ENCODE data around the gene ZNF652.

Gene ZNF652

GRCh38 chr17:49361902-49362722, at the start of gene ZNF652:
Gene ZNF652, minus strand, starts transcription at chr17:49362250. Its CDS starts 44,525 bp downstream, at chr17:49317725.
- H3K4me1 ChIP-seq (ENCODE audit: control insufficient read depth in 1 of 2, insufficient read depth in 1 of 2, low read depth in 1 of 2, low read length in 1 of 2), result peaks cover 28 to 34% of the 10 kb centered on the region in 2 experiments
- H3K9me3 ChIP-seq, result no peaks in the 10 kb centered on the region
- H3K27ac ChIP-seq, result peak within 1 kb of the TSS; percentile 98
- no peaks in the 10 kb centered on the region for H3K27me3 ChIP-seq
- TF ChIP-seq CTCF (IDR thresholded peaks at IDR 0.05), result no peak
- peaks cover 3% of the 10 kb centered on the region for H3K36me3 ChIP-seq
- peak within 1 kb of the TSS; percentile 84 to 95 for H3K4me3 ChIP-seq (ENCODE audit: low read depth in 1 of 2, low read length in 1 of 2)

GRCh38 chr17:49409066-49409465, 47.0 kb upstream of the ZNF652 start:
- Histone ChIP-seq H3K36me3 (peaks cover 39% of the 10 kb centered on the region), H3K4me1 (ENCODE audit: control insufficient read depth in 1 of 2, insufficient read depth in 1 of 2, low read depth in 1 of 2, low read length in 1 of 2) (peaks cover 16 to 29% of the 10 kb centered on the region in 2 experiments), H3K27ac (peak overlapping the region; percentile 76), H3K27me3 (no peaks in the 10 kb centered on the region), H3K9me3 (no peaks in the 10 kb centered on the region), H3K4me3 (ENCODE audit: low read depth in 1 of 2, low read length in 1 of 2) (peak overlapping the region in 1 of 2 experiments; percentile 32)
- TF ChIP-seq CTCF (IDR thresholded peaks at IDR 0.05), result no peak

- H3K4me1 ChIP-seq (ENCODE audit: control insufficient read depth in 1 of 2, insufficient read depth in 1 of 2, low read depth in 1 of 2, low read length in 1 of 2), result peaks cover 22 to 37% of the 10 kb centered on the region in 2 experiments
- peaks cover 41% of the 10 kb centered on the region for H3K36me3 ChIP-seq
- peak overlapping the region in 1 of 2 experiments; percentile 32 for H3K4me3 ChIP-seq (ENCODE audit: low read depth in 1 of 2, low read length in 1 of 2)
- peak overlapping the region; percentile 76 for H3K27ac ChIP-seq
- no peaks in the 10 kb centered on the region for H3K27me3 ChIP-seq
- TF ChIP-seq CTCF (IDR thresholded peaks at IDR 0.05), result peak; percentile 95
- H3K9me3 ChIP-seq, result no peaks in the 10 kb centered on the region
These were observed 46.0 kb upstream of the ZNF652 start for GRCh38 chr17:49407981-49408501.

DNA sequence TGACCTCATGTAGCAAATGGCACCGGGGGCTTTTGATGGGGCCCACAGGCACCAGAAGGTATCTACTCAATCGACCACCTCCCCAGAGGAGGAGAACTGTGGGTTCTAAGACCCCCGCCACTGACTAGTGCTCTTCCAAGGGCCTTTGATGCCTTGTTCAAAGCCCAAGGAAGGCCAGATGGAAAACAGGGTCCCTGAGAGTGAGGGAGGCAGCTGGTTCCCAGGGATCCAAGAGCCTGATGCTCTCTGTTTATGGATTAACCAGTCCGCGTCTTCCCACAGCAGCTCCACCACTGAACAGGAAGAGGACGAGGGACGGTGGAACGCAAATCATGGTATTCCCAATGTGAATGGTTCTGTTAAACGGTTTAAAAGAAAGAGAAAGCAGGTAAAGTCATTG, 45.0 kb upstream of the ZNF652 start:
- peaks cover 25 to 38% of the 10 kb centered on the region in 2 experiments for H3K4me1 ChIP-seq (ENCODE audit: control insufficient read depth in 1 of 2, insufficient read depth in 1 of 2, low read depth in 1 of 2, low read length in 1 of 2)
- no peak overlapping the region for H3K4me3 ChIP-seq (ENCODE audit: low read depth in 1 of 2, low read length in 1 of 2)
- H3K27ac ChIP-seq, result no peak overlapping the region
- no peak for TF ChIP-seq CTCF (IDR thresholded peaks at IDR 0.05)
- peaks cover 41% of the 10 kb centered on the region for H3K36me3 ChIP-seq
- H3K27me3 ChIP-seq, result no peaks in the 10 kb centered on the region
- H3K9me3 ChIP-seq, result no peaks in the 10 kb centered on the region

- Histone ChIP-seq H3K36me3 (peaks cover 37% of the 10 kb centered on the region), H3K4me3 (ENCODE audit: low read depth in 1 of 2, low read length in 1 of 2) (no peak overlapping the region), H3K4me1 (ENCODE audit: control insufficient read depth in 1 of 2, insufficient read depth in 1 of 2, low read depth in 1 of 2, low read length in 1 of 2) (peaks cover 30 to 43% of the 10 kb centered on the region in 2 experiments), H3K9me3 (no peaks in the 10 kb centered on the region), H3K27me3 (no peaks in the 10 kb centered on the region), H3K27ac (no peak overlapping the region)
- no peak for TF ChIP-seq CTCF (IDR thresholded peaks at IDR 0.05)
These were observed 44.5 kb upstream of the ZNF652 start for GRCh38 chr17:49406421-49407061.
